LNCaP clone FGC (cell line): ENCODE results near the gene KPNA1.
"Not testable (repeated sequence)": the region's sequence is repeated elsewhere in the genome, so short reads cannot be mapped to it uniquely, and the experiment has no call there.

Experiments used
- DNase-seq: peaks from one replicate; pipeline ENCODE4 v3.0.0-alpha.2; 2011; ENCODE audit warnings: low read depth
- H3K4me3 ChIP-seq: 2 replicates; pipeline ENCODE4 v1.5.1; 2011; ENCODE audit warnings: mild to moderate bottlenecking, low read depth, low read length, control low read depth
- TF ChIP-seq, protein P1 (sequence below): IDR thresholded peaks from 2 replicates; pipeline ENCODE4 v1.5.1; 2012; ENCODE audit warnings: mild to moderate bottlenecking; ENCODE audit not compliant: control insufficient read depth, insufficient read depth; ENCODE audit errors: extremely low read depth

The KPNA1 gene

DNA sequence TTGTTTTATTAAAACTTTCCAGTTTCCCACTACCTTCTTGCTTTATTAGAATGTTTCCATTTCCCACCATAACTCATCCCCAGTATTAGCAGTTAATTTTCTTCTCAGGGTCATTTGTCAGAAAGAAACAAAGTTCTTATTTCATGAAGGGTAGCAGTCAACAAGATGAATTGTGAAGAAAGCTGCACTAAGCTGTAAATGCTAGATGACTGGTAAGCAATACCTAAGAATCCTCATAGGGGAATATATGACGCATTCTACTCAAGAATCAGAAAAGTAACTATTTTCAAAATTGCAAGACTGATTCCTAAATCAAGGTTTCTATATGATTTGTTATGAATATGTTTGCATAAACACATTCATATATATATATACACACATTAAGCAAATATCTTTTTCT lies 50.1 kb downstream of the KPNA1 start:
- H3K4me3 ChIP-seq, result no peak overlapping the region
- TF ChIP-seq, protein P1, sequence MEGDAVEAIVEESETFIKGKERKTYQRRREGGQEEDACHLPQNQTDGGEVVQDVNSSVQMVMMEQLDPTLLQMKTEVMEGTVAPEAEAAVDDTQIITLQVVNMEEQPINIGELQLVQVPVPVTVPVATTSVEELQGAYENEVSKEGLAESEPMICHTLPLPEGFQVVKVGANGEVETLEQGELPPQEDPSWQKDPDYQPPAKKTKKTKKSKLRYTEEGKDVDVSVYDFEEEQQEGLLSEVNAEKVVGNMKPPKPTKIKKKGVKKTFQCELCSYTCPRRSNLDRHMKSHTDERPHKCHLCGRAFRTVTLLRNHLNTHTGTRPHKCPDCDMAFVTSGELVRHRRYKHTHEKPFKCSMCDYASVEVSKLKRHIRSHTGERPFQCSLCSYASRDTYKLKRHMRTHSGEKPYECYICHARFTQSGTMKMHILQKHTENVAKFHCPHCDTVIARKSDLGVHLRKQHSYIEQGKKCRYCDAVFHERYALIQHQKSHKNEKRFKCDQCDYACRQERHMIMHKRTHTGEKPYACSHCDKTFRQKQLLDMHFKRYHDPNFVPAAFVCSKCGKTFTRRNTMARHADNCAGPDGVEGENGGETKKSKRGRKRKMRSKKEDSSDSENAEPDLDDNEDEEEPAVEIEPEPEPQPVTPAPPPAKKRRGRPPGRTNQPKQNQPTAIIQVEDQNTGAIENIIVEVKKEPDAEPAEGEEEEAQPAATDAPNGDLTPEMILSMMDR, result no peak
- no peak for DNase-seq

DNA sequence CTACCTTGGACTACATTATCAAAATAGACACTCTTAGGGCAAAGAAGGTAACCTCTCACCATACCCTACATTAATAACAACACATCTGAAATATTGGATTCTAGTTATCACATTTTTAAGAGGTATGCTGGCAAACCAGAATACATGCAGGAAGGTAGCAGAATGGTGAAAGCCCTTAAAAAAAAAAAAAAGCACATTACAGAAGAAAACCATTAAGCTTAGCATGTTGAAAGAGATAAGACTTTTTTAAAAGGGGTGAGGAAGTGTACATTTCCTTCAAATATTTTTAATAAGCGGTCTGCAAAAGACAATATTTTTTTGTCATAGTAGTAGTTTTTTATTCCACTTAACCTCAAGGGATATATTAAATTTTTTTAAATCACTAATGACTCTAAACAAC lies 52.3 kb downstream of the KPNA1 start:
- H3K4me3 ChIP-seq, result no peak overlapping the region
- DNase-seq, result no peak
- TF ChIP-seq, protein P1, result no peak

DNA sequence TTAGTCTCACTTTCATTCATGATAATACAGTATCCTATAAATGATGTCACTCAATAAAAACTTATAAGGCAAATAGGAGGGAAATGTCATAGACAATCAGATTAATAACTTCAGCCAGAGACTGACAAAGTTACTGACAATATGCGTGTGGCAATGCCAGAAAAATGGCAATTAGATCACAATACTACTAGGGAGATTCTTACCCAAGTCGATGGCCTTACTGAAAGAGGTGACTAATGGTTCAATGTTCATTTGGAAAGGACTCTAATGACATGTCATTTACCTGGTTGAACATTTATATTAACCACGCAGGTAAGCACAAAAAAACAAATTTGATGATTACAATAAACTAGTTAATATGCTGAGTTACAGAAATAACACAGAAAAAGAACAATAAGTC lies 52.9 kb downstream of the KPNA1 start:
- no peak for DNase-seq
- H3K4me3 ChIP-seq, result no peak overlapping the region
- TF ChIP-seq, protein P1, result no peak

DNA sequence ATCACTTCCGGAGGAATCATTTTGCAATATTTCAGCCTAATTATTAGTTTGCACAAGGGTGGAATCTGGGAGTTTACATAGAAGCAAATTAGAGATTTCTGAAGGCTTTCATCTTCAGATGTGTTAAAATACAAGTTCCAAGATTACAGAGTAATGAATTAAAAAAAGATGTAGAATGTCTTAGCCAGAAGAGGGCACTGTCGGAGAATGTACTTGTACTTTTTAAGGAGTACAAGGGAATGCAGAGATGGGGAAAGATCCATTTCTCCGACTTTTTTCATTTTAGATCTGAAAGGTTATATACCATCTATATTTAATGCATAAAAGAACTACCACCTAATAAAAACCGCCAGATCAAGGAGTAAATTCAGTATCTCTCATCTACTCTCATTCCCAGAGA lies 55.7 kb downstream of the KPNA1 start:
- TF ChIP-seq, protein P1, result peak; percentile 53
- peak; percentile 28 for DNase-seq
- no peak overlapping the region for H3K4me3 ChIP-seq

DNA sequence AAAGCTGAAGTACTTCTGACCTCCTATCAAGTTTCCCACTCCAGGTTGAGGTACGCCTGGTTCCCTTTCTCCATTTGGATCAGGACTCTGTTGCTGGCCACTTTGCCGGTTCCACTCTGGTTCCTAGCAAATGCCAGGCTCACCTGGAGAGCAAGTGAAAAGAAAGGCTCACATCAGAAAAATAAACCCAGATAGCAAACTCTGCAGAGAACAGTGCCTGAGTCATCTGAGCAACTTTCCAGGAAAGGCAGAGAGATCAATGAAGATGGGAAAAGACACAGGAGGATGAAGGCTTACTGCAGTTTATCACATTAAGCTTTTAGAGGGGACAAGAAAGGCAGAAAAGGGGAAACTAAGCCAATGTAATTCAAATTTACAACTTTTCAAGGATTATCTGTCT lies 57.0 kb downstream of the KPNA1 start:
- H3K4me3 ChIP-seq, result no peak overlapping the region
- no peak for DNase-seq
- TF ChIP-seq, protein P1, result no peak

DNA sequence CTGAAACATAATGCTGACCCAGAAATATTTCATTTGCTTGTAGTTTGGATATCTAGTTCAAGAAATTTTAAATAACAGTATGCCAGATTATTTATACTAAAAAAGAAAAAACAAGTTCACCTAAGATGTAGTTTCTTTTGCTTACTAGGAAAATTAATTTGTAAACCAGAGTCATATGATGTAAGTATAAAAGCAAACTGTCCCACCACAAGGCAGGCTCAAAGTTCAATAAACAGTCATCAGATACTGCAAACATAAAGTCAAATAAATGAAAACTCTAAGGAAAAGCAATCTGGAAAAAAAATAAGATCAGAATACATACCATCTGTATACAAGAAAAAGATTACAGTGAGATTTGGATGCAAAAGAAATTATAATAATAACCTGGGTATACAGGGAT lies 58.7 kb downstream of the KPNA1 start:
- no peak overlapping the region for H3K4me3 ChIP-seq
- DNase-seq, result no peak
- TF ChIP-seq, protein P1, result no peak

DNA sequence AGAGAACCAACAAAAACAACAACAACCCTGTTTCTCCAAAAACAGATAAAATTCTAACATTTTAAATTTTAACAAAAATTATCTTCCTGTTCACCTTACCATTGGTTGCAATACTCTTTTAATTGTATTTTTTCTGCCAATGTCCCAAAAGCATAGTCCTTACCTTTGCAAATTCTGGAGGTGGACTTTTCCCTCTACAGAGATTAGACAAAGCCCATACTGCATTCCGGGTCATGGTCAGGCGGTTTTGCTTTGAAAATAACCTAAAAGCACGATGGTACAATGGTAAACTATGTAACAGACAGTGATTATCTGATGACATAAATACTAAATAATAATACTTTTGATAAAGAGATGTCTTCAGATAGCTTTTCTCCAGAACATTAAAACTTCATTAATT lies 63.4 kb downstream of the KPNA1 start:
- no peak for DNase-seq
- no peak overlapping the region for H3K4me3 ChIP-seq
- TF ChIP-seq, protein P1, result no peak

DNA sequence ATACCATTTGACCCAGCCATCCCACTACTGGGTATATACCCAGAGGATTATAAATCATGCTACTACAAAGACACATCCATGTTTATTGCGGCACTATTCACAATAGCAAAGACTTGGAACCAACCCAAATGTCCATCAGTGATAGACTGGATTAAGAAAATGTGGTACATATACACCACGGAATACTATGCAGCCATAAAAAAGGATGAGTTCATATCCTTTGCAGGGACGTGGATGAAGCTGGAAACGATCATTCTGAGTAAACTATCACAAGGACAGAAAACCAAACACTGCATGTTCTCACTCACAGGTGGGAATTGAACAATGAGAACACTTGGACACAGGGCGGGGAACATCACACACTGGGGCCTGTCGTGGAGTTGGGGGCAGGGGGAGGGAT lies 66.5 kb downstream of the KPNA1 start:
- DNase-seq, H3K4me3 ChIP-seq: not testable (repeated sequence)

DNA sequence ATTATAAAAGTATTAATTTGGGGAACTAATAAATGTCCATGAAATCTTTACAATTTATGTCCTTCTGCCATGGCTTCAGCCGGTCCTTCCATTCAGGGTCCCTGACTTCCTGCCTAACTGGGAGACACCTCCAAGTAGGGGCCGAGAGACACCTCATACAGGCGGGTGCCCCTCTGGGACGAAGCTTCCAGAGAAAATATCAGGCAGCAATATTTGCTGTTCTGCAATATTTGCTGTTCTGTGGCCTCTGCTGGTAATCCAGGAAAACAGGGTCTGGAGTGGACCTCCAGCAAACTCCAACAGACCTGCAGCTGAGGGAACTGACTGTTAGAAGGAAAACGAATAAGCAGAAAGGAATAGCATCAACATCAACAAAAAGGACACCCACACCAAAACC lies 70.2 kb downstream of the KPNA1 start:
- not testable (repeated sequence) for H3K4me3 ChIP-seq, DNase-seq

DNA sequence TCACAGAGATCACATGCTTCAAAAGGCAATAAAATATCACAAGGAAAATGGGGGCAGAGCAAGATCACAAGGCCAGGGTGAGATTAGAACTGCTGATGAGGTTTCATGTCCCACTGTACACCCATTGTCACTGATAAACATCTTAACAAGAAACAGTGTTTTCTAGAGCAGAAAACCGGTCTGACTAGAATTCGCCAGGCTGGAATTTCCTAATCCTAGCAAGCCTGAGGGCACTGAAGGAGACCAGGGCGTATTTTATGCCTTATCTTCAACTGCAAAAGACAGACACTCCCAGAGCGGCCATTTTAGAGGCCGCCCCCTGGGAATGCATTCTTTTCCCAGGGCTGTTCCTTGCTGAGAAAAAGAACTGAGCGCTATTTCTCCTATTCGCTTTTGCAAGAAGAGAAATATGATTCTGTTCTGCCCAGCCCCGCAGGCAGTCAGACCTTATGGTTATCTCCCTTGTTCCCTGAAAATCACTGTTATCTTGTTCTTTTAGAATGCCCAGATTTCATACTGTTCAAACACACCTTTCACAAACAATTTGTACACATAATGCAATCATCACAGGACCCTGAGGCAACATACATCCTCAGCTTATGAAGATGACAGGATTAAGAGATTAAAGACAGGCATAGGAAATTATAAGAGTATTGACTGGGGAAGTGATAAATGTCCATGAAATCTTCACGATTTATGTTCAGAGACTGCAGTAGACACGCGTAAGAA lies 70.8 kb downstream of the KPNA1 start:
- DNase-seq, result peak; percentile 86
- H3K4me3 ChIP-seq, result not testable (repeated sequence)
